Left cardiac atrium (tissue), 4 donors: ENCODE results near the gene XAF1. TPM values are rescaled to one million over a fixed set of nuclear protein-coding genes. Genes with fewer than 3 reads are reported as not detected.
"Not testable (repeated sequence)": the region's sequence is repeated elsewhere in the genome, so short reads cannot be mapped to it uniquely, and the experiment has no call there.

ENCODE experiments used
- ATAC-seq, 2 donors: fragments of 200-7000 bp; cut with Tn5 transposase; one replicate each; pipeline ENCODE4 v1.9.1; 2020; ENCODE audit warnings: mild to moderate bottlenecking in 2 of 2, moderate library complexity in 2 of 2
- DNase-seq: peaks from one replicate; pipeline ENCODE4 v3.0.0-alpha.2; 2020
- intact Hi-C, 2 donors: fragments of 100-400 bp; cut with DNase I; formaldehyde crosslinking; loops; one replicate each; pipeline versions ENCODE4 v1.14.1 to v1.15.1; 2022 to 2023
- long read RNA-seq: library from polyadenylated mRNA; unstranded; transcript quantifications from one replicate; pipeline ENCODE4 v2.0.0, GENCODE V29; 2021
- total RNA-seq, 2 donors: library from RNA; stranded (reverse); fragmentation: NEBNext Ultra II Directional; extraction: Animal tissue kit (Norgen Biotek cat#: 25700); gene quantifications; one replicate each; pipeline ENCODE4 v1.2.1, GENCODE V29; 2021
- donor health status: DM: no; HTN: yes; CAD: no.
- donor health status: DM: no; HTN: yes; CAD: no; lungs with severe emphysema.
- donor health status: DM: yes; HTN: yes; CAD: no.
- donor health status: Dilated cardiomyopathy.

The XAF1 gene, protein sequence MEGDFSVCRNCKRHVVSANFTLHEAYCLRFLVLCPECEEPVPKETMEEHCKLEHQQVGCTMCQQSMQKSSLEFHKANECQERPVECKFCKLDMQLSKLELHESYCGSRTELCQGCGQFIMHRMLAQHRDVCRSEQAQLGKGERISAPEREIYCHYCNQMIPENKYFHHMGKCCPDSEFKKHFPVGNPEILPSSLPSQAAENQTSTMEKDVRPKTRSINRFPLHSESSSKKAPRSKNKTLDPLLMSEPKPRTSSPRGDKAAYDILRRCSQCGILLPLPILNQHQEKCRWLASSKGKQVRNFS
- total RNA-seq = 10 to 100 TPM; 21.7 to 50.1 TPM
- long read RNA-seq, partial matches to known transcripts = 2 of 10 reads
- long read RNA-seq, other reads (novel, unspliced or antisense) = 5 of 10 reads

DNA sequence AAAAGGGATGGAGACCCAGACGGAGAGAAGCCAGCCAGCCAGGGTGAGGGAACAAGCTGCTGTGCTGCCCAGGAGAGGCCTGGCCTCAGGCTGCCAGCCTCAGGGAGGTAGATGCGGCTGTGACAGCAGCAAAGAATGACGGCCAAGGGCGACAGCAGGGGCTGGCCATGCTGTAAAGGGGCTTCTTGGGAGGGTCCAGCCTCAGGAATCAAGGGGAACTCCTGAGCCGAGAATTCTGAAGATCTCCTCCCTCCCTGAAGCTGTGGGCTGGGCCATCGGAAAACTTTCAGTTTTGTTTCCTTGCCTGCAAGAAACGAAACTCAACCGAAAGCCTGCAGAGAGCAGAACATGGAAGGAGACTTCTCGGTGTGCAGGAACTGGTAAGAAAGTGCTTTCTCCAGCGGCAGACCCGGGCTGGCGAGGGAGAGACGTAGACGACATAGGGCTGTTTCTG is at the start of gene XAF1:
Gene XAF1, plus strand, starts transcription at position 316 of the 454 bp plus-strand sequence. Its CDS starts 33 bp downstream, at position 349.
- intact Hi-C loops = no loop called here
- DNase-seq (peak; percentile 49), ATAC-seq (peak; percentile 54 to 61)

DNA sequence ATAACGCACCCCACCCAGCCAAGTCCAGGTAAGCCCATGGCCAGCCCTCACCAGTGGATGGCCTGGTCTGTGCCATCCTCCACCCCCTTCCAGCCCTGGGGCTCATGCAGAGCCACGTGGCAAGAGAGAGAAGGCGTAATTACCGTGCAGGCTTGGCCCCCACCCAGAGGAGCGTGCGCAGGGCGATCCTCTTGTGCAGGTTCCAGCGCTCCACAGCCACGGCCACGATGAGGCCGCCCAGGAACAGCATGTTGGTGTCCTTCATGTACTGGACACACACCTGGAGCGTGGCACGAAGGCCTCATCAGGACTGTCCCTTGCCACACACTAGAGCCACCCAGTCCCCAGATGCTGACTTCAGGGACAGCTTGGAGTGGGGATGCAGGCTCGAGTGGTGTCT is 49.3 kb upstream of the XAF1 start:
- intact Hi-C loops = no loop called here
- DNase-seq = no peak
- ATAC-seq = no peak

DNA sequence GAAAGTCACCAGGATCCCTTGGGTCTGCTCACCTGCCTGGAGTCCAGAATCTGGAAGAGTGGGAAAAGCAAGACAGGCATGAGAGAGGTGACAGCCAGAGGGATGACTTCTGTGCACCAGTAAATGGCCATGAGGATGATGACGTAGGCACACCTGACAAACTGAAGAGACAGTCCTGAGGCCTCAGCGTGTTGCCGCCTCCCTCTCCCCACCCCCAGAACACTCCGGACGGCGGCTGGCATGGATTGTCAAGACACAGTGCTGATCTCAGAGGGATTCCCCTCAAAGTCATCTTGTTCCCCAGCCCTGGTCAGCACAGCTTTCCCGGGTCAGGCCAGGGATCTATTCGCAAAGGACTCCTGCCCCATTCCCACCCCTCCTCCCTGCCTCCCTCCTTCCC is 48.9 kb upstream of the XAF1 start:
- intact Hi-C loops = no loop called here
- DNase-seq (no peak), ATAC-seq (no peak)

DNA sequence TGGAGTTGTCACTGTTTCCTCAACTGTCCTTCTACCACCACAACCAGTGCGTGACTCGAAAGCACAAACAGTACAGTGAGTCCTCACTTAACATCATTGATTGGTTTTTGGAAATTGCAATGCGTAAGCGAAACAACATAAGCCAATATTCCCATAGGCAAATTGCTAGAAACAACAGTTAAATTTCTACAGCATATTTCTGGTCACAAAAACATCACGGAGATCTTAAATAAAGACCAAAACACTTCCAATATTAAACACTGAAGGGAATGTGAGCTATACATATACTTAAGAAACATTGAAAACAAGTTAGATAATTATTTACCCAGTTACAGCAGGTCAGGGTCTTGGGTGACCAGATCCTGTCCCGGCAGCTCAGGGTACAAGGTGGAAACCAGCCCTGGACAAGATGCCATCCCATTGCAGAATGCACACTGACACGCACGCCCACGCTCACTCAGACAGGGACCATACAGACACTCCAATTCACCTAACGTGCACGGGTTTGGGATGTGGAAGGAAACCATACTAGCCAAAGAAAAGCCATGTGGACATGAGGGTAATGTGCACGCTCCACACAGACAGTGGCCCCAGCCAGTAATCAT is 47.4 kb upstream of the XAF1 start:
- intact Hi-C loops = no loop called here
- no peak for ATAC-seq
- no peak for DNase-seq

DNA sequence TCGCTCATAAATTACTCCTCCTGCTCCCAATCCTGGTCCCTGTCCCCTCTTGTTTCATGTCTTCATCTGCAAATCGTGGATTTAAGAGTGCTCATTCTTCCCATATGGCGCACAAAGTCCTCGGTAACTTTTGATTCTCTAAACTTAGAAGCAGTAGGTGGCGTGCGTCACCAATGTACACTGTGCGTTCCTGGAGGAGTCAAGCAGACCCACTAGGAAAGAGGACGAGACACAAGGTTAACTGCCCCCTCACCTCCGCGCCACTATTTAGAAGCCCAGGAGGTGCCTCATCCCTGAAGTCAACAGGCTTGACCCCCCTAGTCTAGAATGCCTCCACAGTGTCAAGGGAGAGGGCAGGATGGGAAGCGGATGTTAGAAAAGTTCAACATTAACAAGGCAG is 45.5 kb upstream of the XAF1 start:
- ATAC-seq (no peak), DNase-seq (no peak)
- intact Hi-C loops = no loop called here

DNA sequence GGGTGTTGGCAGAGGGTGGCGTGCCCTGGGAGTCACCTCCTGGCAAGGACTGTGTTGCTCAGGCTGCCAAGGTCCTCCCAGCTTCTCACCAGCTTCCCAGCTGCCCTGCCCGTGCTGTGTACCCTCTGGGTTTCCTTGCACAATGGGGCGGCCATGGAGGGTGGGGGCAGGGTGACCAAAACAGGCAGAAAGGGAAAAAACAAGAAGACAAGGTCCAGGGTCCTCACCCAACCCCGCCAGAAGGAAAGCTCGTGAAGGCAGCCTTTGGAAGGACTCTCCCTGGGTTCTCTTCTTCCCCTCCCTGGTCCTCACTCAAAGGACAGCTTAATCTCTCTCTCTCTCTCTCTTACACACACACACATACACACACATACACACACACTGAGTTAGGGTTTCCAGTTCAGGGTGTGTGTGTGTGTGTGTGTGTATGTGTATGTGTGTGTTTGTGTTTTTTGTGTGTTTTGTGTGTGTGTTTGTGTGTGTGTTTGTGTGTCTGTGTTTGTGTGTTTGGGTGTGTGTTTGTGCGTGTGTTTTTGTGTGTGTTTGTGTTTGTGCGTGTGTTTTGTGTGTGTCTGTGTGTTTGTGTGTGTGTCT is 44.7 kb upstream of the XAF1 start:
- peak; percentile 16 to 69 for ATAC-seq
- intact Hi-C loops = no loop called here
- DNase-seq = no peak

DNA sequence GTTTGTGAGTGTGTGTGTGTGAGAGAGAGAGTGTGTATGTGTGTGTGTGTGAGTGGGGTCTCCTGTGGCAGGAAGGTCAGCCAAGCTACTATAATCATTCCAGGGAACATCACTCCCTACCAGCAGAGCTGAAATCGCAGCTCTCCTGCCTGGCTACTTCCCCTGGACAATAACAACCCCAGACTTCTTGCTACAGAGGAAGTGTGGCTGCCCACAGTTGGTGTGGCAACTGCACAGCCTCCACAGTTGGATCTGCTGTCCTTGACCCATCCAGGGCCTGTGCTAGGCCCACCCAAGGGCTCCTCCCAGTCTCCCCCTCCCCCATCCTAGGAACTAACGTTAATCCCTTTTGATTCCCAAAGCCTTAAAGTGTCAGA is 44.2 kb upstream of the XAF1 start:
- intact Hi-C loops = no loop called here
- no peak for DNase-seq
- no peak for ATAC-seq

DNA sequence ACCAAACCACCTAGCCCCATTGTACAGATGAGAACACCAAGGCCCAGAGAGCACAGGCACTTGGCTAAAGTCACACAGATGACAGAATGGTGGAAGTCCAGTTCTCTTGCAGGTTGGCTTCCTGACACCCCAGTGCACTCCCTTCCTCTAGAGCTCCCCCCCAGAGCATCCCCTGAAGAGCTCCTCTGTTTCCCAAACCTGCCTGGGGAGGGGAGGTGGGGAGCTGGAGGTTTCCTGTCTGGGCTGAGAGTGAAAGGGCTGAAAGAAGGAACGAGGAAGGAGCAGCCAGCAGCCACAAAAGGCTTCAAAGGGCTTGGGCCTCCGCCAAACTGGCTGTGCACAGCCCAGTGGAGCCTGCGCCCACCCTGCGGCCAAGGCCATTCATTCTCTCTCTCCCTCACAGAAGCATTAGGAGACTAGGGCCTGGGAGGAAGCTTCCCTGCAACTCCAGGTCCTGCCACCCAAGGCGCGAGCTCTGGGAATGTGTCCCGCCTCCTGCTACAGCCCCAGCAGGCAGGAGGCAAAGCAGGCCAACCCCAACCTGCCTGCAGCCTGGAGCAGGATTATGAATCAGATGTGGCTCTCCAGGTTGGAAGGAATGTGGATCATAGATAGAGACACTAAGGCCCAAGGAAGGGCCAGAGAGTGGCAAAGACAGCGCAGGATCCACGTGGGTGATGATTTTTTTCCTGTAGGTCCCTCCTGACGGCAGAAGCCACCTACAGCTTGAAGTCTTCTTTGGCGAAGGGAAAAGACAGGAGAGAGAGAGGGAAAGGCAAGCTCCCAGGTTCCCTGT is 43.6 kb upstream of the XAF1 start:
- intact Hi-C loops = no loop called here
- no peak for ATAC-seq

DNA sequence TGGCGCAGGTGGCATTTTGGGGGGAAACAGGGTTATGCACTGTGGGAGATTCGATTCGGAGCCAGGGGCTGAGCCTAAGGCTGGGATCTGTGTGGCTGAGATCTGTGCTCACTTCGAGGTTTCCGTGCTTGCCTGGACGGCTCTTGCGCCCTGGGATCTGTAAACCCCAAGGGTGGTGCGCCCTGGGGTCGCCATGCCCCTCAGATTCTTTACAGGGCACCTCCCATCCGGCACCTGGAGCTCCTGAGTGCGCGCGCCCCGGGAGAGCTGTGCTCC is 43.1 kb upstream of the XAF1 start:
- ATAC-seq (no peak), DNase-seq (no peak)
- intact Hi-C loops = no loop called here

More for the DNA sequence above, 43.6 kb upstream of the XAF1 start:
- no peak for DNase-seq

DNA sequence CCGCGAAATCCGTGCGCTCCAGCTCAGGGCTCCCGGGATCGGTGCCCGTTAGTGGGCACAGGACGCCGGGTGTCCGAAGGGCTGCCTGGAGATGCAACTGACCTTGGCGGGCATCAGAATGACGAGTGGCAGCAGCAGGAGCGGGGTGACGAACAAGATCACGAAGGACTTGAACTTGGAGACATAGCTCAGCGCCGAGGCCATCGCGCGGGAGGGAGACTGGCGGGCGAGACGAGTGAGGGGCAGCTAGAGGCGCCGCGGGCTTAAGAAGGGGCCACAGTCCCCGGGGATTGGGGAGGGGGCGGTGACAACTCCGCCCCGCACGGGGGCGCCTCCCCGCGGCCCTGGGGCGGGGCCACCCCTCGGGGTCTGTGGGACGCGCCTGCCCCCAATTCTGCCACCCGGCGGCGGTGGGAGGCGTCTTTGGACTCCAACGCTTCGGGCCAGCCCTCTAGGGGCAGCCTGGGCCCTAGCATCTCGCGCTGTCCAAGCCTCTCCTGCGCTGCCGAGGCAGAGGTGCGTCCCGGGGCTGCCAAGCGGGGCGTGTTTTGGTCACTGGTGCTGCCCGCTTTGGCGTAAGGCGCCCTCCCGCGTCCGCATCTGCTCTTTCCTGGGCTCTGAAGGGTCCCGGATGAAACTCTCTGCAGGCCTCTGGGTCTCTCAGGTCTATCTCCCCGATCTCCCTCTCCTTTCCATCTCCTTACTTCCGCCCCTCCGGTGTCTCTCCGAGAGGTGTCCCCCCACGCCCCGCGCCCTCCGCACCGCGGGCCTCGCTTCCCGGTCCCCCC is 42.5 kb upstream of the XAF1 start, which contains the start of gene SLC13A5:
Gene SLC13A5, minus strand, starts transcription at position 240 of the 788 bp plus-strand sequence. Its CDS starts 36 bp downstream, at position 204.
- DNase-seq = peak; percentile 41
- ATAC-seq = peak; percentile 44 to 61
- intact Hi-C loops = no loop called here

DNA sequence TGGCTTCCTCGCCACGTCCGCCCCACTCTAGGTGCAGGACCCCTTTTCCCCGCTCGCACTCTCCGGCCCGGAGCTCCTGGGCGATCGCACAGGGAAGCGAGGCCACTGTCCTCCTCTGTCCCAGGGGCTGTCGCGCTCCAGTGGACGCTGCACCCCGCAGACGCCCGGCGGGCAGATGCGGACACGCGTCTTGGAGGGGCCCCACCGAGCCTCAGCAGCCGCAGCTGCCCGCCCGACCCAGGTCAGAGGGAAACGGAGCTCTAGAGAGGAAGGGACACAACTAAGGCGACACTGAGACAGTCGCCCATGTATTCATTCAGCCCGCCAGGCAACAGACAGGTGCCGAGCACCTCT is 42.0 kb upstream of the XAF1 start:
- no peak for DNase-seq
- ATAC-seq = peak in 1 of 2 donors; percentile 19
- intact Hi-C loops = no loop called here

DNA sequence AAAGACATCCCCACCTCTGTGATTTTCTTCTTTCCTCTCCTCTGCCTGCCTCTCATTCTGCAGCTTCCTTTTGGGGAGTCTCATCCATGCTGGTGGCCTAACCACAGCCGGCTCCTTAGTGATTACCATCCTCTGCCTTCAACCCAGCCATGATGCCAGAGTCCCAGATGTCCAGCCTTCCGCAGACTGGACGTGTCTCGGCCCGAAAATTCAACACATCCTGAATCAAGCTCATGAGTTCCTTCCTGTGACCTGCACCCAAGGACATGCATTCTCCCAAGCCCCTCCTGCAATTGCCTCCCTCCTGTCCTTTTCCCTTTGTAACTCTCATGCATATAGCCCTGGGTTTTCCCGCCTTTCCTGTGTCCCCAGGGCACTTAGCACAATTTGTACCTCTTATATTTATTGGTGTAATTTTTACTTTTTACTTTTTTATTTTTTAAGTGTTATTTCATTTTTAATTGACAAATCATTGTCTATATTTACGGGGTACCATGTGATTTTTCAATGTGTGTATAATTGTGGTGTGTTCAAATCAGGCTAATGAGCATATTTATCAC is 41.5 kb upstream of the XAF1 start:
- no peak for ATAC-seq
- DNase-seq = no peak
- intact Hi-C loops = no loop called here

DNA sequence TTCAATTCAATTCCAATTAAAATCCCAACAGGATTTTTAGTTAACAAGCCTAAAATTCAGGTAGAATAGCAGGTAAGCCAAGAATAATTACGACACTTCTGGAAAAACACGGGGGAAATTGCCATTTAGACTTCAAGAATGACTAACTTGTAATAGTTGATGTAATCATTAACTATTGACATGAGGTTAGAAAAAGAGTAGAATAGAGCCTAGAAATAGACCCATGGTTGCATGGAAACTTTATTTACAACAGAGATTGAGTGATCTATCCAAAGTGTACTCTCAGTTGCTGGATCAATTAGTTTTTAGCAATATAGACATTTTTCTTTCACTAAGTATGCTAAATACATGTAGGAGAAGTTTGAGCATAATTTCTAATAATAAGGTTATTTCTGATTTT is 39.1 kb upstream of the XAF1 start:
- no peak for ATAC-seq
- DNase-seq = no peak
- intact Hi-C loops = no loop called here

DNA sequence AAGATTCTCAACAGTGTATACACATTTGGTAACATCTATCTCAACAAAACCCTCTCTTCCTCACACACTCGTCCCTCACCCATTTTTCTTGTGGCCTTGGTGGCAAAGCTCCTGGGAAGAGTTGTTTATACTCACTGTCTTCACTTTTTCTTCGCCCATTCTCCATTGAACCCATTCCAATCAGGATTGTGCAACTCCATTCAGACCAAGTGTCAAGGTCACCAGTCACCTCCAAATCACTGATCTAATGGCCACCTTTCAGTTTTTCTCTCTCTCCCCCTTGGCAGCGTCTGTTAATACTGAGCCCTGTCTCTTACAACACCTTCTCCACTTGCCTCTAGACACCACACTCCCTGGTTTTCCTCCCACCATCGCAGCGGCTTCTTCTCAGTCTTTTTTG is 34.1 kb upstream of the XAF1 start:
- no peak for ATAC-seq
- intact Hi-C loops = no loop called here

DNA sequence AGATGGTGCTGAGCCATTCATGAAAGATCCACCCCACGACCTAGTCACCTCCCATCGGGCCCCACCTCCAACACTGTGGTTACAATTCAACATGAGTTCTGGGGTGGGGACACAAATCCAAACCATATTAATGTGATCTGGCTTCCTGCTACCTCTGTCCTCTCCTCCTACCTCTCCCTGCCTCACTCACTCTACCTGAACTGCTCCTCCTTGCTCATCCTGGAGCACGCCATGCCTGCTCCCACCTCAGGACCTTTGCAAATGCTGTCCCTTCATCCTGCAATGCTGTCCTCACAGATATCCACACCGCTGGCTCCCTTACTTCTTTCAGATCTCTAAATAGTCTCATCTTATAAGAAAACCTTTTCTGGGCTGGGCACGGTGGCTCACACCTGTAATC is 31.8 kb upstream of the XAF1 start:
- intact Hi-C loops = no loop called here
- ATAC-seq (no peak), DNase-seq (no peak)

More for the DNA sequence above, 34.1 kb upstream of the XAF1 start:
- DNase-seq = no peak

DNA sequence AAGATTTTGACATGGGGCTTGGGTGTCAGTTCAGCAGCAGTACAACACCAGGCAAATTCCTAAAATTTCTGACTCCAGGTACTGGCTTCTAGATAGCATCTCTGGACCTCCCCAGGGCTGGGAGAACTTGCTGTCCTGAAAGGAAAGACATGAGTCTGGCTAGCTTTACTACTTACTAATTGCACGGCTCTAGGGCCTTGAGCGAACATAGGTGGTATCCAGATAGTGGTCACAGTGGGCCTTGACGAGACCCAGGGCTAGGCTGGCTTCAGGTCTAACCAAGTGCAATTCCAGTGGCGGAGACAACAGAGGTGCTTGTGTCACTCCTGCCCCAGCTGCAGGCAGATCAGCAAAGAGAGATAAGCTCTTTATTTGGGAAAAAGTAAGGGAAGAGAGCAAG is 26.3 kb upstream of the XAF1 start:
- ATAC-seq = no peak
- intact Hi-C loops = no loop called here

DNA sequence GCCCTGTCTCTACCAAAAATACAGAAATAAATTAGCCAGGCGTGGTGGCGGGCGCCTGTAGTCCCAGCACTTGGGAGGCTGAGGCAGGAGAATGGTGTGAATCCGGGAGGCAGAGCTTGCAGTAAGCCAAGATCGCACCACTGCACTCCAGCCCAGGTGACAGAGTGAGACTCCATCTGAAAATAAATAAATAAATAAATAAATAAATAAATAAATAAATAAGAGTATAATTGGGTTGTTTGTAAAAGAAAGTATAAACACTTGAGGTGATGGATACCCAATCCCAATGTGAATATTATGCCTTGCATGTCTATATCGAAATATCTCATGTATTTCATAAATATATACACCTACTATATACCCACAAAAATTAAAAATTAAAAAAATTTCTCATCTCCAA is 9.2 kb upstream of the XAF1 start:
- ATAC-seq, DNase-seq, intact Hi-C loops: not testable (repeated sequence)

More for the DNA sequence above, 26.3 kb upstream of the XAF1 start:
- no peak for DNase-seq

DNA sequence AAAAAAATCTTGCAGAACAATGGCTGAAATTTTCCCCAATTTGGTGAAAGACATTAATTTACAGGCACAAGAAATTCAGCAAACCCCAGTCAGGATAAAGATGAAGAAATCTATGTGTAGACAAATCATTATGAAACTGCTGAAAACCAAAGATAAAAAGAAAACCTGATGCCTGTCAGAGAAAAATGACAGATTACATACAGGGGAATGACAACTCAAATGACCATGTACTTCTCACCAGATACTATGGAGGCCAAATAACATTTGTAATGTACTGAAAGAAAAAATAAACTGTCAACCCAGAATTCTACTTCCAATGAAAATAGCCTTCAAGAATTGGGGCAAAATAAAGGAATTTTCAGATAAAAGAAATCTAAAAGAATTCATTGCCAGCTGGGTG is 7.2 kb upstream of the XAF1 start:
- intact Hi-C loops = no loop called here
- DNase-seq (no peak), ATAC-seq (no peak)

DNA sequence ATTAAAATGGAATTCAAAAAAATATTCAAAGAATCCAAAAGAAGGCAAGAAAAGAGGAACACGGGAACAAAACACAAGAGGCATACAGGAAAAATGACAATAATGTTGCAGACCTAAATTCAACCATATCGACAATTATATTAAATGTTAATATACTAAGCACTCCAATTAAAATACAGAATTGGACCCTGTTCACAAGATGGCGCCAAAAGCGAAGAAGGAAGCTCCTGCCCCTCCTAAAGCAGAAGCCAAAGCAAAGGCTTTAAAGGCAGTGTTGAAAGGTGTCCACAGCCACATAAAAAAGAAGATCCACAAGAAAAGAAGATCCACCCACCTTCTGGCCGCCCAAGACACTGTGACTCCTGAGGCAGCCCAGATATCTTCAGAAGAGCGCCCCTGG is 6.3 kb upstream of the XAF1 start:
- ATAC-seq = no peak
- no peak for DNase-seq
- intact Hi-C loops = no loop called here
